ENCODE measurements around the gene CMTM6.
"Not testable (repeated sequence)": the region's sequence is repeated elsewhere in the genome, so short reads cannot be mapped to it uniquely, and the experiment has no call there.

Gene CMTM6

DNA sequence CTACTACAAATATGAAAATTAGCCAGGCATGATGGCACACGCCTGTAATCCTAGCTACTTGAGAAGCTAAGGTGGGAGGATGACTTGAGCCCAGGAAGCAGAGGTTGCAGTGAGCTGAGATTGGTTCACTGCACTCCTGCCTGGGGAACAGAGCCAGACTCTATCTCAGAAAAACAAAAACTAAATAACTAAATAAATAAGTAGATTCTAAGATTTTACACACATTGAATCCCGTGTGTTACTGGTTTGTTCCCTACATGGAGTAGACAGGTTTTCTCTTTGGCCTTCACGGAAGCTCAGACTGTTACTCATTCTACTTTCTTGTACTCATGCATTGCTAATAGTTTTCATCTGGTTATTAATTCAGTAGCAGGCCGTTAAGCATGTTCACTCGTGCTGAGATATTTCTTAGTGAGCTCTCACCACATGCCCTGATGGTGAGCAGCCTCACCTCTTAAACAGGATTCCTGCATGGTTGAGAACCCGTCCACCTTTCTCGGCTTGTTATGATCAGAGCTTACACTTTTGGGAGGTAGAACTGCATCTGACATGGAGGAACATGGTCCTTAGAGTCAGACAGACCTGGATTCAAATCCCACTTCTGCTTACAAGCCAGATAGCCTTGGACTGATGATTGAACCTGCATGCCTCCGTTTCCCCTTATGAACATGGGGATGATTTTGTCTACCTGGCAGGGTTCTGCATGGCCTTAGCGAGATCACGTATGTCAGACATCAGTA, 61.9 kb downstream of the CMTM6 start:
- DNase-seq: no peak

DNA sequence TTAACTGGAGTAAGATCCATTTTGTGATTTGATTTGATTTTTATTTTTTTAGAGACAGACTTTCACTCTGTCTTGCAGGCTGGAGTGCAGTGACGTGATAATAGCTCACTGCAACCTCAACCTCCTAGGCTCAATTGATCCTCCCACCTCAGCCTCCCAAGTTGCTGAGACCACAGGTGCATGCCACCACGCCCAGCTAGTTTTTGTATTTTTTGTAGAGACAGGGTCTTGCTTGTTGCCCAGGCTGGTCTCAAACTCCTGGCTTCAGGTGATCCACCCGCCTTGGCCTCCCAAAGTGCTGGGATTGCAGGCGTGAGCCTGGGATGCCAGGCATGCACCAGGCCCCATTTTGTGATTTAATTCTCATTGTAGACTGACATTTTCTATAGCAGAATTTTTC, 63.2 kb downstream of the CMTM6 start:
- not testable (repeated sequence) for DNase-seq

DNA sequence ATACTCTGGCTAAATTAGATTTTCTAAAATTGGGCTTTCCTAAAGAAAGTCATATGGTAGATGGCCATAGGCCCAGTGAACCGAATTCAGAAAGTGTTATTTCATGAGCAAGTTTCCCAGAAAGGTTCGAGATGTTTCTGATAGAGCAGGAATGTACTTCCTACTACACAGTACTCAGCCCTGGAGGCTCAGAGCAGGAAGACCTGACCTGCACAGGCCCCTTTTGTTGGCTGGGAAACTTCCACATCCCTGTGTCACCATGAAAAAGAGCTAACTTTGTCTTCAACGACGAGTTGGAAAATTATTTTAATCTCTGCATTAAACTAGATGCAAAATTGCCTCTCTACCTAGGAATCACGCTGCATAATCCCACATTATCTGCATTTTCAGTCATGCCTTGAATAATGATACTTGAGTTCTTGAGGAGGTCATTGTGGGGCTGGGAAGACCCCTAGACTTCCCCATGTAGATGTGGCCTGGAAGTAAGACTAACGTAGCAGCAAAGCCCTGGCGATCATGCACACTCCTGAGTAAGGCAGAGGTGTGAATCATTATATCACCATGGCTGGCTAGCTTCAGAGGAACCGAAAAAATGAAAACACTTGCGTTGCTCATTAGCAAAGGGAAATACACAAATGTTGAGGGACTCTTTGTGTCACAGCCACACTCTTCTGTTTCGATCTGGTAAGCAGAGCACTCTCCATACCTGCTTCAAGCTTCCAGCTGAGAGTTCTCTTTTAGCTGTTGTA, 63.9 kb downstream of the CMTM6 start:
- no peak for DNase-seq

DNA sequence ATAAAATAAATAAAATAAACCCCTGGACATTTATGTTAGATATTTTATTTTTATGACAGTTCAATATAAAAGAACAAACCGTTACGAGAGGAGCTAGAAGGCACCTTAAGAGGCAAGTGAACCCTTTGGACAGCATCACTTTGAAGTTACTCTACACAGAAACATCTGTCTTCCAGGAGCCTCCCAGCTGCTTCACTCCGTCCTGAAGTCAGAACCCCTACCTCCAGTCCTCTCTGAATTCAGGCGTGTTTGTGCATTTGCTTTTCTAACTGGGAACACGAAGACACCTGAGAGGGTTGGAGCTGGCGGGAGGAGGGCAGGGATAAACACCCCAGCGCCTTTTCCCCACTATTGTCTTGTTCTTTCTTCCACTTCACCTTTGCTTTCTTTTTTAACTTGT, 64.8 kb downstream of the CMTM6 start:
- no peak for DNase-seq

GRCh38 chr3:32436816-32437189, 65.8 kb downstream of the CMTM6 start:
- DNase-seq: no peak

GRCh38 chr3:32435911-32436815, 66.5 kb downstream of the CMTM6 start:
- no peak for DNase-seq

DNA sequence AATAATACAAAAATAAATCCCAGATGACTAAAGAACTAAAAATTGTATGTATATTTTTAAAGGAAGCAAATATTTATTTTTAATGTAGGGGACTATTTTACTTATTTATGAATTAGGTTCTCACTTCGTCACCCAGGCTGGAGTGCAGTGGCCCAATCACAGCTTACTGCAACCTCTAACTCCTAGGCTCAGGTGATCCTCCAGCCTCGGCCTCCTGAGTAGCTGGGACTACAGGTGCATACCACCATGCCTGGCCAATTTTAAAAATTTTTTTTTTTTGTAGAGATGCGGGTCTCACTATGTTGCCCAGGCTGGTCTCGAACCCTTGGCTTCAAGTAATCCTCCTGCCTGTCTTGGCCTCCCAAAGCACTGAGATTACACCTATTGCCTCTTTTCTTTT, 68.4 kb downstream of the CMTM6 start:
- DNase-seq: no peak

DNA sequence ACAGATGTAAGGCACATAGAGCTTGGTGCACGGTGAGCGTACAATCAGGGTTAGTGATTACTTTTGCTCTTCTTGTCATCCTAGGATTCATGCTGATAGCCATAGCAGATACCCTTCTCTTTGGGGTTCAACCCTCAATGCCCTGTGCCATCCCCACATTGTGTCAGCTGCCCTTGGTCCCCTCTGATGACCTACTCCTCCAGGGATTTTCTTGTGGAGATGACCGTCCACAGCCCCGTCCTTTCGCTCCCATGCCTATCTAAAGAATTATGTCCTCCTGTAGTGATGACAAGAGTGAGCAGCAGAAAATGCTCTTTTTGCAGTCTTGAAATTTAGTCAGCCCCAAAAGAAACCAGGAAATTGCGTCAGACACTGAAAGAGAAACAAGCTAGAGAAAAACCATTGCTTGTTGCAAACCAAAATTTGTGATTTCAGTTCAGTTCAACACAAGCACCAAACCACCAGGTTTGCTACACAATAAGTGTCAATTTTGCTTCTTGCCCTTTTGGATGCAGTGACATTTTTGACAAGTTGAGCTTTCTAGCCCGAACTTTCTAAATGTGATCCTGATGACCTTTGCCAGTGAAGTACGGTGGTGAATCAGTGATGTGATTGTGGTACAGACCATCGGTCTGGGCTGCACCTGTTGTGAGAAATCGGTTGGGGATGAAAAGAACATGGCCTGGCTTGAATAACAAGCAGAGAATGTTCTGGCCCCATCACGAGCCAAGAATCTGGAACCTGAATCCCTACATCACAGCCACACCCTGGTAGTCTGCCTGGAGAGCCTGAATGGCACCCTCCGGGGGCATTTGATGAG, 69.7 kb downstream of the CMTM6 start:
- no peak for DNase-seq

DNA sequence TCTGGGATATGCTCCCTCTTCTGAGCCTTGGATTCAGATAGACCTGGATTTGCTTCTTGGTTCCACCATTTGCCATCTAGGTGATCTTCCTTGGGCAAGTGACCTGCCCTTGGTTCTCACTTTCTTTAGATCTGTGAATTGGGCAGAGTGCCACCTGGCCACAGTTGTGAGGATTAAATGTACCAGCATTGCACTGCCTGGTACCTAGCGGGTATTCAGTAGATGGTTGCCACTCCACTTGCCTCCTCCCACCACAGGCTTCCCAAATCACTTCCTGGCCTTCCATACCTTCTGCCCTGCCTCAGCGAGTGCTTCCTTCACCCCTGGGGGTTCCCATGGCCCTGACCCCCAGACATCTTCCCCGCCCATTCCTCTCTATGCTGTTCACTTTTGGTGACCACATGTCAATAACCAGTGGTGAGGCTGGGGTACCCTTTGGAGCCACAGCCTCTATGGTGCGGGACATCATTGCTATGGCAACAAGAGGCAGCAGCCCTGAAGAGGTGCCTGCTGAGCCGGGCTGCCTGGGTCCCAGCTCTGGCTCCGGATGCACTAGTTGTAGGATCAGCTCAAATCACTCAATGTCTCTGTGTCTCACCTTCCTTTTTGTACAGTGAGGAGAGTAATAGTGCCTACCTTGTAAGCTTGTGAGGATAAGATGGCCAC, 70.5 kb downstream of the CMTM6 start:
- DNase-seq: no peak

GRCh38 chr3:32431481-32431880, 71.2 kb downstream of the CMTM6 start:
- no peak for DNase-seq

All from NCI-H1694 (cell line).